ENCODE data around the gene LRRC75A. TPM values are rescaled to one million over a fixed set of nuclear protein-coding genes. Genes with fewer than 3 reads are reported as not detected.

LRRC75A gene
- total and polyA plus RNA-seq, 2 donors (not counting 1 experiment from before 2014, with no cell fraction given): 2.0 to 3.4 TPM

DNA sequence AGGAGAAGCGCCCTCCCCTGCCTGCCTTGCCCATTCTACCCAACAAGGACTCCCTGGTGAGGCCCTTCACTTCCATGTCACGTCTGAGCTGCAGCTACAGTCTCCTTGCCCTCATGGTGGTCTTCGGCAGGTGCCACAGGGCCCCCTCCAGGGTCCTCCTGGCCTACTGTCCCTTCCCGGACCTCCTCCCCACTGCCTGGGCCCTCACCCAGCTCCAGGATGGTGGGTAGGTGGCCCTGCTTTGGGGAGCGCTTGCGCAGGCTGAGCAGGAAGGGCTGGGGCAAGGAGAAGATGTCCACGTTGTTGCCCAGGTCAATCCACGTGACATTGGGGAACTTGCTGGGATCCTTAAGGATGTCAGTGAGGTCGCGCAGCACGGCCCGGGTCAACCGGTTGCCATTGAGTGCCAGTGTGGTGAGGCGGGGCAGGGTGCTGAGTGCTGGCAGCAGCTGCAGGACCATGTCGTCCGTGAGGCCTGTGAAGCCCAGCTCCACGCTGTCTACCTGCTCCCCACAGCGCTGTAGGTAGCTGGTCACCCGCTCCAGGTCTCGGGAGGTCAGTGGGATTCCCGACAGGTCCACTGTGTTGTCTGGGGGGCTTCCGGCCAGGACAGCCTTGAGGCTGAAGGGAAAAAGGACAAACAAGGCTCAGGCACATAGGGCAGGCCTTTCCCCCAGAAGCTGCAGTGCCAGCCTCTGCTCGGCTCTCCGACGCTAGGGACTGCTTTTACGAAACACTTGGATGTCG lies 48.3 kb downstream of the LRRC75A start:
- no peak overlapping the region for H3K4me3 Mint-ChIP-seq
- intact Hi-C loops (cut with micrococcal nuclease): no loop called here
- Histone ChIP-seq H3K27me3 (replicated peaks in 1 of 4; ENCODE audit: control extremely low read depth in 1 of 4, control insufficient read depth in 3 of 4, insufficient read depth in 4 of 4, low read length in 3 of 4) (no peaks in the 10 kb centered on the region), H3K9me3 (ENCODE audit: control extremely low read depth in 1 of 3, control insufficient read depth in 2 of 3, insufficient read depth in 1 of 3, low read length in 2 of 3) (no peaks in the 10 kb centered on the region), H3K4me1 (ENCODE audit: control insufficient read depth in 2 of 2, insufficient read depth in 2 of 2, low read length in 2 of 2) (peaks cover 12 to 21% of the 10 kb centered on the region in 2 donors), H3K4me2 (replicated peaks; ENCODE audit: low read depth, low read length, poor library complexity, severe bottlenecking) (no peak overlapping the region), H3K4me3 (ENCODE audit: control extremely low read depth in 1 of 5, extremely low read depth in 1 of 5, insufficient read depth in 1 of 5, low read depth in 2 of 5, low read length in 4 of 5) (no peak overlapping the region), H3K36me3 (replicated peaks in 1 of 2; ENCODE audit: control extremely low read depth in 1 of 2, control insufficient read depth in 1 of 2, extremely low read depth in 1 of 2, insufficient read depth in 2 of 2, low read length in 1 of 2) (peaks cover 8 to 53% of the 10 kb centered on the region in 2 experiments), H2AFZ (ENCODE audit: insufficient read depth, low read depth, low read length, poor library complexity, severe bottlenecking) (no peak overlapping the region), H3K79me2 (ENCODE audit: control insufficient read depth, insufficient read depth, low read length) (peaks cover 48% of the 10 kb centered on the region), H4K20me1 (ENCODE audit: control insufficient read depth, insufficient read depth, low read length, poor library complexity, severe bottlenecking) (peaks cover 51% of the 10 kb centered on the region), H3K27ac (ENCODE audit: low read length in 2 of 2) (no peak overlapping the region), H3K9ac (ENCODE audit: low read length) (no peak overlapping the region)
- TF ChIP-seq, protein P1, sequence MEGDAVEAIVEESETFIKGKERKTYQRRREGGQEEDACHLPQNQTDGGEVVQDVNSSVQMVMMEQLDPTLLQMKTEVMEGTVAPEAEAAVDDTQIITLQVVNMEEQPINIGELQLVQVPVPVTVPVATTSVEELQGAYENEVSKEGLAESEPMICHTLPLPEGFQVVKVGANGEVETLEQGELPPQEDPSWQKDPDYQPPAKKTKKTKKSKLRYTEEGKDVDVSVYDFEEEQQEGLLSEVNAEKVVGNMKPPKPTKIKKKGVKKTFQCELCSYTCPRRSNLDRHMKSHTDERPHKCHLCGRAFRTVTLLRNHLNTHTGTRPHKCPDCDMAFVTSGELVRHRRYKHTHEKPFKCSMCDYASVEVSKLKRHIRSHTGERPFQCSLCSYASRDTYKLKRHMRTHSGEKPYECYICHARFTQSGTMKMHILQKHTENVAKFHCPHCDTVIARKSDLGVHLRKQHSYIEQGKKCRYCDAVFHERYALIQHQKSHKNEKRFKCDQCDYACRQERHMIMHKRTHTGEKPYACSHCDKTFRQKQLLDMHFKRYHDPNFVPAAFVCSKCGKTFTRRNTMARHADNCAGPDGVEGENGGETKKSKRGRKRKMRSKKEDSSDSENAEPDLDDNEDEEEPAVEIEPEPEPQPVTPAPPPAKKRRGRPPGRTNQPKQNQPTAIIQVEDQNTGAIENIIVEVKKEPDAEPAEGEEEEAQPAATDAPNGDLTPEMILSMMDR (IDR thresholded peaks at IDR 0.05): no peak
- TF ChIP-seq EZH2 (IDR thresholded peaks at IDR 0.05; ENCODE audit: borderline replicate concordance, insufficient read depth, low read depth, low read length, poor library complexity, severe bottlenecking): no peak
- H3K27me3 Mint-ChIP-seq: no peaks in the 10 kb centered on the region
- ChIA-PET CTCF (interaction anchor here (1.1 kb wide), 1 partner anchor 79 kb away, joined by 3 read pairs; no protein-coding TSS in a partner anchor), POLR2A (no interaction called here)
- DNase-seq (no peak), ATAC-seq (ENCODE audit: low read depth) (no peak)
- WGBS (ENCODE audit: insufficient coverage): 81% methylated on average over 25 of the region's 27 CpGs
- peaks cover 31% of the 10 kb centered on the region for H3K4me1 Mint-ChIP-seq
- H3K27ac Mint-ChIP-seq: no peak overlapping the region
- no peaks in the 10 kb centered on the region for H3K9me3 Mint-ChIP-seq (ENCODE audit: insufficient read depth)

Measured in B cell (primary cell).